Activated CD4-positive, alpha-beta T cell treated with anti-CD3 and anti-CD28 coated beads, Interleukin-2, amount 50 U/mL, for 24 hours (primary cell): ENCODE measurements around the gene NGDN.

Source experiments
- DNase-seq, 2 donors: peaks; one replicate each; pipeline ENCODE4 v3.0.0-alpha.2; 2020; ENCODE audit warnings: low read depth in 1 of 2, low spot score in 1 of 2

Gene NGDN

GRCh38 chr14:23520899-23521533 is 51.5 kb downstream of the NGDN start:
- DNase-seq: no peak

DNA sequence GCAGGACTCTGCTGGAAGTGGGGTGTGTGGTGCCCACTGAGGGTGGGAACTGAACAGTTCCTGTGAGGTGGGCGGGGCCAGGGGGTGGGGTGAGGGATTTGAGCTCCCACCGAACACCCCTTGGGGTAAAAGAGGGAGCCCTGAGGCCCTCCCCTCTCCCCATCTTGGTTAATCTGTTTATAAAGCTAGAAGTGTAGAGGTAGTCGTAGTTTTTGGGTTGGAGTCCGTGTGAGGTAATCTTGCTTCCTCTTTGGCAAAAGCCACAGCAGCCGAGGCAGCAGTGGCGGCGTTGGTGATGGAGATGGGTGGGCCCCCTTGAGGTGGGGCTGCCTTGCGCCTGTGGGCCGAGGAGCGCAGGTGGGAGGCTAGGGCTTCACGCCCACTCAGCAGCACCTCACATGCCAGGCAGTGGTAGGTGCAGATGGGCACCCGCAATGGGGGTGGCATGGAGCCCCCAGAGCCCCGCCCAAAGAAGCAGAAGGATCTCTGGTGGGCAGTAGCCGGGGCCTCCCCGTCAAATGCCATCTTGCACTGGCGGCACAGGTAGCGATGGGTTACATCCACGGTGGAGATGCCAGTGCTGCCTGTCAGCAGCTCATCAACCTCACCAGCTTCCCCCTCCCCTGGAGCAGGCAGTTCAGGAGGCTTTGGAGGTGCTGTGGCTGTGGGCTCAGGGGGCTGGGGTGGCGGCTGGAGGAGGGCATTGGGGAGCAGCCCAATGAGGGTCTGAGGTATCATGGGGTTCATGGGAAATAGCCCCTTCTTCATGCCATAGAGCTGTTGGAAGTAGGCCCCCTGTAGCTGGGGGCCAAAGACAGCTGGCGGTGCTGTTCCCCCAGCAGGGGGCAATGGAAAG is 52.5 kb downstream of the NGDN start:
- DNase-seq: no peak

GRCh38 chr14:23522643-23523198 is 53.2 kb downstream of the NGDN start:
- DNase-seq: no peak

DNA sequence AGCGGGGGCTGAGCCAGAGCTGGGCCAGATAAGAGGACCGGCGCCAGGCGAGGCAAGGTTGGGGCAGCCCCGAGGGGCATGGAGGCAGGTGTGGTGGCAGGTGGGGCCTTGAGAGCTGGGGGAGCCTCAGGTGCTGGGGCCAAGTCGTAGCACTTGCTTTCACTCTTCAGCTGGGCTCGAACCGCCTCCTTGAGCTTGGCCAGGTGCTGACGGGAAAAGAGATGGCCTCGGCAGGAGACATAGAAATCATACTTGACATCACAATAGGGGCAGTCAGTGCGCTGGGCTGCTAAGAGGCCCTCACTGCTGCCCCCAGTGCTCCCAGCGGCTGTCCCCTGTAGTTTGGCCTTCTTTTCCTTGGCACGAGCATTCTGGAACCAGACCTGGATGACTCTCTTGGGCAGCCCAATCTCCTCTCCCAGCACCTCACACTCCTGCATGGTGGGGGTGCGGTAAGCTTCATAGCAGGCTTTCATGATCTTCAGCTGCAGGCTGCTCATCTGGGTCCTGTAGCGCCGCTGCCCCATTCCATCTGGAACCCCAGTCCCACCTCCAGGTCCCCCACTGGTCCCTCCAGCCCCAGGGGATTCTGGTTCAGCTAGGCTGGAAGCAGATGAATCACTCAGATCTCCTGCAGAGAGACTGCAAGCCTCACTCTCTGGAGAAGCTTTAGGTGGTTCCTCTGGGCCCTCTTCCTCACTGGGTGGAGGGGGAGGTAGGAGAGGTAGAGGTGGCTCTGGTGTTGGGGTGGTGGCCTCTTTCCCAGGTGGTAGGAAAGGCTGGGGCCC is 53.9 kb downstream of the NGDN start:
- no peak for DNase-seq

DNA sequence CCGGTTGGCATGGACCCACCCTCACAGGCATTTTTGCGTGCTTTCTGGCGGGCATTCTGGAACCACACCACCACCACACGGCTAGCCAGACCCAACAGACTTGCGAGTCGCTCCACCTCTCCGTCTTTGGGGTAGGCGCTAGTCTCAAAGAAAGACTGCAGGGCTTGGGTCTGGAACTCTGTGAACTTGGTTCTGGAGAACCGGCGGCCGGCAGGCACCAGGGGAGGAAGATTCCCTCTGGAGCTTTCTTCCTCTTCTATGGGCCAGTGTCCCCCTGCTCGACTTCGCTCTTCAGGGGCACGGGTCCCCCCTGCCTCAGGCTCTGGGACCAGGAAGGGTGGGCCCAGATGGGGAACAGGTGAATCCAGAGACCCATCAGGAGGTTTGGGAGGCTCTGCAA is 55.5 kb downstream of the NGDN start:
- DNase-seq: no peak

DNA sequence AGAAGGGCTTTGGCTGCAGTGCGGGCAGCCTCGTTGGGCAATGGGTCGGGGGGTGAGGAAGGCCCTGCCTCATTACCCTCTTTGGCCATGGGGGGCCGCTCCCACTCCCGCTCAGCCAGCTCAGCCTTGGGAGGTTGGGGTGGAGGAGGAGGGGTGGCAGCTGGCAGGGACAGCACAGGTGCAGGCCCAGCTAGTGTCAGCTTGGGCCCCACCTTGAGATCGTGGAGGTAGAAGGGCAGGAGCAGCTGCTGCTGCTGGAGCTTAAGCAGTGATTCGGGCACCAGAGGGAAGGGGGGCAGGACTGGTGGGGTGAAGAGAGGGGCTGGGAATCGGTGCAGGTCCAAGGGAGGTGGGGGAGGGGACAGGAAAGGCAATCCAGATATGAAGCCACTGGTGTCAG is 56.1 kb downstream of the NGDN start:
- no peak for DNase-seq
